Panc1 (cell line): ENCODE measurements around the gene RANBP3. TPM values are rescaled to one million over a fixed set of nuclear protein-coding genes. Genes with fewer than 3 reads are reported as not detected.

Source experiments
- ATAC-seq: fragments of 200-7000 bp; cut with Tn5 transposase; 2 replicates; pipeline ENCODE4 v1.9.1; 2020; ENCODE audit warnings: mild to moderate bottlenecking, moderate library complexity
- BruUV-seq: library from RNA; stranded (reverse); fragments of 400-500 nt; replicated peaks from 2 replicates; lab custom pipeline; 2021; lab: Mats Ljungman, UMichigan
- CTCF ChIA-PET: fragments of 300-600 bp; sonication (Branson Sonifier 250); formaldehyde crosslinking; loops from one replicate; lab custom pipeline; 2022; ENCODE audit warnings: antibody characterized with exemption; lab: Charles Lee
- POLR2A ChIA-PET: fragments of 300-600 bp; sonication (Branson Sonifier 250); formaldehyde crosslinking; loops from one replicate; lab custom pipeline; 2022; ENCODE audit warnings: antibody characterized with exemption; lab: Charles Lee
- DNase-seq: peaks from one replicate; pipeline ENCODE4 v3.0.0-alpha.2; 2010; ENCODE audit warnings: low read depth, low spot score
- H3K27ac ChIP-seq: 2 replicates; pipeline ENCODE4 v1.5.1; 2011; ENCODE audit warnings: mild to moderate bottlenecking, low read length, inconsistent platforms
- H3K27me3 ChIP-seq: fragments of 200-500 bp; sonication (Bioruptor generic); 2 replicates; pipeline ENCODE4 v1.6.0; 2014; ENCODE audit warnings: low read length, inconsistent platforms; ENCODE audit not compliant: control insufficient read depth, insufficient read depth
- H3K36me3 ChIP-seq: fragments of 200-500 bp; sonication (Bioruptor generic); 2 replicates; pipeline ENCODE4 v1.5.1; 2014; ENCODE audit warnings: inconsistent platforms, mild to moderate bottlenecking, low read length, moderate library complexity; ENCODE audit not compliant: control insufficient read depth, insufficient read depth
- H3K4me1 ChIP-seq: 2 replicates; pipeline ENCODE4 v1.5.1; 2011; ENCODE audit warnings: inconsistent platforms, mild to moderate bottlenecking, low read length, moderate library complexity; ENCODE audit not compliant: control insufficient read depth, insufficient read depth
- H3K4me3 ChIP-seq, 2 experiments: 2 replicates each; pipeline ENCODE4 v1.5.1; 2011 to 2012; ENCODE audit warnings: low read depth in 2 of 2, low read length in 2 of 2, mild to moderate bottlenecking in 2 of 2, inconsistent platforms in 1 of 2, moderate library complexity in 1 of 2
- H3K9me3 ChIP-seq: fragments of 200-500 bp; sonication (Bioruptor generic); 2 replicates; pipeline ENCODE4 v1.5.1; 2014; ENCODE audit warnings: low read depth, mild to moderate bottlenecking, inconsistent platforms, low read length, moderate library complexity; ENCODE audit not compliant: control insufficient read depth, insufficient read depth
- CTCF ChIP-seq: fragments of 450-650 bp; IDR thresholded peaks from 2 replicates; pipeline ENCODE4 v1.5.1; 2017; ENCODE audit warnings: mild to moderate bottlenecking
- POLR2AphosphoS5 ChIP-seq: IDR thresholded peaks from 2 replicates; pipeline ENCODE4 v1.6.1; 2012; ENCODE audit warnings: mild to moderate bottlenecking, low read depth, low read length, moderate library complexity
- REST ChIP-seq, 2 experiments: IDR thresholded peaks; 2 replicates each; pipeline ENCODE4 v1.6.1; 2011 to 2012; ENCODE audit warnings: low read depth in 2 of 2, control low read depth in 1 of 2, low read length in 1 of 2, mild to moderate bottlenecking in 1 of 2, moderate library complexity in 1 of 2; ENCODE audit not compliant: insufficient read depth in 1 of 2
- SIN3A ChIP-seq: IDR thresholded peaks from 2 replicates; pipeline ENCODE4 v1.6.1; 2012; ENCODE audit warnings: low read depth, mild to moderate bottlenecking, low read length, moderate library complexity, borderline replicate concordance; ENCODE audit not compliant: insufficient read depth
- TCF7L2 ChIP-seq: IDR thresholded peaks from 2 replicates; pipeline ENCODE4 v1.6.1; 2011; ENCODE audit warnings: mild to moderate bottlenecking, low read depth, low read length, inconsistent platforms
- in situ Hi-C: cut with HindIII; loops from 2 replicates; pipeline ENCODE4 v1.10.0; 2016; ENCODE audit warnings: low sequenced_read_pairs, low pct_unique_long_range_greater_than_20kb
- intact Hi-C: fragments of 100-400 bp; cut with micrococcal nuclease; formaldehyde crosslinking; loops from one replicate; pipeline ENCODE4 v1.10.0; 2022; ENCODE audit not compliant: unreplicated experiment
- total RNA-seq: library from RNA; stranded (reverse); gene quantifications from one replicate; pipeline ENCODE4 v1.2.1, GENCODE V29; 2021; ENCODE audit not compliant: unreplicated experiment

RANBP3 gene
- total RNA-seq, 1 experiment from 2014 or later, result 54.6 TPM

DNA sequence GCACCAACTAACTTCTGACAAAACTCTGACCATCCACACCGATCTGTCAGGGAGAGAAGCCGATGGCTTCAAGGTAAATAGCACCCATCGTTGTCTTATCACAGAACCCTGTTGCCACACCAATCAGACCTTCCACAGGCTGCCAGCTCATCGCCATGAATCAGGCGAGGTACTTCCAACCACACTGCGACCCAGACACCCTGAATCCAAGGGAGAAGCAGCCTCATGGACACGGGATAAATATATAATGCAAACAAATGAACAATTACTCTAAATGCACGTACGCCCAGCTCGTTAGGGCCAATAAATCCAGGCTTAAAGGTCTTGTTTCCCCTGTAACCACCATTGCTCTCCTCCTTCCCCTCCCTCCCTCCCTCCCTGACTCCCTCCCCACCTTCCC lies 20.8 kb downstream of the RANBP3 start:
- intact Hi-C loops, result no loop called here
- ATAC-seq (no peak), DNase-seq (no peak)
- no peak for TF ChIP-seq TCF7L2
- TF ChIP-seq REST (IDR thresholded peaks at IDR 0.05; ENCODE audit: insufficient read depth in 1 of 2, low read depth in 2 of 2, low read length in 1 of 2), result no peak
- TF ChIP-seq CTCF, result no peak
- no peak for TF ChIP-seq SIN3A
- TF ChIP-seq POLR2AphosphoS5, result no peak
- H3K27ac ChIP-seq, result no peak overlapping the region
- no peaks in the 10 kb centered on the region for H3K36me3 ChIP-seq
- H3K4me3 ChIP-seq, result no peak overlapping the region
- no peaks in the 10 kb centered on the region for H3K9me3 ChIP-seq
- H3K4me1 ChIP-seq, result peaks cover 23% of the 10 kb centered on the region
- no peaks in the 10 kb centered on the region for H3K27me3 ChIP-seq
- ChIA-PET POLR2A (no interaction called here), CTCF (no interaction called here)
- no TSS peak for BruUV-seq
- in situ Hi-C loops, result no loop called here

GRCh38 chr19:5956728-5957127 lies 21.2 kb downstream of the RANBP3 start:
- CTCF ChIA-PET, result no interaction called here
- TF ChIP-seq TCF7L2 (no peak), REST (IDR thresholded peaks at IDR 0.05; ENCODE audit: insufficient read depth in 1 of 2, low read depth in 2 of 2, low read length in 1 of 2) (no peak), SIN3A (no peak), POLR2AphosphoS5 (no peak), CTCF (no peak)
- BruUV-seq, result no TSS peak
- in situ Hi-C loops, result no loop called here
- H3K27ac ChIP-seq, result no peak overlapping the region
- no peak for DNase-seq
- no peak for ATAC-seq
- H3K36me3 ChIP-seq, result no peaks in the 10 kb centered on the region
- H3K4me1 ChIP-seq, result peaks cover 20% of the 10 kb centered on the region
- H3K9me3 ChIP-seq, result no peaks in the 10 kb centered on the region
- intact Hi-C loops, result no loop called here
- POLR2A ChIA-PET, result no interaction called here
- no peaks in the 10 kb centered on the region for H3K27me3 ChIP-seq
- H3K4me3 ChIP-seq, result no peak overlapping the region
